Activated effector memory CD4-positive, alpha-beta T cell treated with Interleukin-2 at 50 U/mL for 16 hours (primary cell): ENCODE results near the gene PIP.
"Not testable (repeated sequence)": the region's sequence is repeated elsewhere in the genome, so short reads cannot be mapped to it uniquely, and the experiment has no call there.

Source experiments
- DNase-seq: peaks from one replicate; pipeline ENCODE4 v3.0.0-alpha.2; 2020

PIP gene, protein sequence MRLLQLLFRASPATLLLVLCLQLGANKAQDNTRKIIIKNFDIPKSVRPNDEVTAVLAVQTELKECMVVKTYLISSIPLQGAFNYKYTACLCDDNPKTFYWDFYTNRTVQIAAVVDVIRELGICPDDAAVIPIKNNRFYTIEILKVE

DNA sequence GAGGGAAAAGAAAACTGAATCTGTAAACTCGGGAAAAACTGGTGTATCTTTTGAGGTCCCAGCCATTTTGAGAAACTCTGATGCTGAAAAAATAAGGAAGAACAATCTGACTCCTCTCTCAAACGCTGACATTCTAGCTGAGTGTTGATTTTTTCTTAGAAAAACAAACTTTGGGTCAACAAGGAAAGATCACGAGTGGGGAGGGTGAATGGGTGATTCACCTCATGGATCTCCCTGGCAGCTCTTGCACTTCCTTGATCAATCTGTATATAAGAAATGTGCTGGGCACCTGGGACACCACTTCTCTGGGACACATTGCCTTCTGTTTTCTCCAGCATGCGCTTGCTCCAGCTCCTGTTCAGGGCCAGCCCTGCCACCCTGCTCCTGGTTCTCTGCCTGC, at the start of gene PIP:
TSS of gene PIP (plus strand) at position 297 of the 400 bp plus-strand sequence. CDS start at position 337, 40 bp downstream.
- no peak for DNase-seq

DNA sequence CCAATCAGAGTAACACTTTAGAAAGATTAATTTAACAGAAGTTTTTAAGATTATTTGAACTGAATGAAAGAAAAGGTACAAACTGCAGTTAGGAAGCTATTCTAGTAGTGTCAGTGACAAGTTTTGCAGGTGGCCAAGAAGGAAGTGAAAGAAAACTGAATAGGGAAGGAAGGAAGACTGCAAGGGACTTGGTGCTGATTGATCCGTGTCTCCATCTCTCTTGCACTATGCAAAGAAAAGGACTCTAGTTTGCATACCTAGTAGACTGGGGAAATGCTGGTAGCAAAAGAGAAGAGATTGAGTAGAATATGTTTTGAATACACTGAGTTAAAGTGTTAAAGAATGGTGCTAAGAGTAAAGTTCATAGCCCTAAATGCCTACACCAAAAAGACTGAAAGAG, 46.8 kb upstream of the PIP start:
- DNase-seq, result no peak

DNA sequence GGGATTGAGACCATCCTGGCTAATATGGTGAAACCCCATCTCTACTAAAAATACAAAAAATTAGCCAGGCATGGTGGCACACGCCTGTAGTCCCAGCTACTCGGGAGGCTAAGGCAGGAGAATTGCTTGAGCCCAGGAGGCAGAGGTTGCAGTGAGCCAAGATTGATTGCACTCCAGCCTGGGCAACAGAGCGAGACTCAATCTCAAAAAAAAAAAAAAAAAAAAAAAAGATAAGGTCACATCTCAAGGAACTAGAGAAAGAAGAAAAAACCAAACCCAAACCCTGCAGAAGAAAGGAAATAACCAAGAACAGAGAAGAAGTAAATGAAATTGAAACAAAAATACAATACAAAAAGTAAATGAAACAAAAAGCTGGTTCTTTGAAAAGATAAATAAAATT, 46.3 kb upstream of the PIP start:
- not testable (repeated sequence) for DNase-seq

- DNase-seq, result not testable (repeated sequence)
These were observed 43.2 kb upstream of the PIP start for GRCh38 chr7:143088549-143089231.

DNA sequence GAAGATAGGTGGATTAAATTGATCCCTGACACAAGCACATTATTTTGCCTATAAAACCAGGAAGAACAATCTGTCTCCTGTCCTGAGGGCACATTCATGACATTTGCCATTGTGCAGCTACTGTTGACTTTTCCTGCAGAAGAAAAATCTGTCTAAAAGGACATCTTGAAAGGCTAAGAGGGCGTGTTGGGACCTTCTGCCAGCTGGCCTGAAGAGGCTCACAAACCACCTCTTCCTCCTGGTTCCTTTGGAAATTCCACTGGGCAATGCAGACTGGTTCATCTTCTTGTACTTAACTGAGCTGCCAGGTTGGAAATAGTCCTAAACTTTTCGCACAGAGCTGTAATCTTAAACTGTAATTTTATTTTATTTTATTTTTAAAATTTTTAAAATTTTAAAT, 35.7 kb upstream of the PIP start:
- DNase-seq, result no peak

- DNase-seq, result not testable (repeated sequence)
These were observed 32.3 kb upstream of the PIP start for GRCh38 chr7:143099579-143099978.

DNA sequence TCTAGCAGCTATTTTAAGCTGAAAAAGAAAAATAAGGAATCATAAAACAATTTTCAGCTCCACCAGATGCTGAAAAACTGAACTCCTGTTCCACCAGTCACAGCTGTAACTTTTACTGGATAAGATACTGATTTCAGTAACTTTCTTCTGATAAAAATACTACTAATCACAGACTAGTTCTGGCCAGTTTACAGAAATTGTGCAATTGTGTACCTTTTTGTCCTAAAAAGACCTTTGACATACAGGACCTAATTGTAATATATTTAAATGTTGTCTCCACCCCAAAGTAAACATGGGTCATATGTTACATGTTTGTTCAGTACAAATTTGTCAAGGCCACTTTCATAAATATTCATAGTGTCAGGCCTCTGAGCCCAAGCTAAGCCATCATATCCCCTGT, 27.1 kb upstream of the PIP start:
- DNase-seq, result no peak

DNA sequence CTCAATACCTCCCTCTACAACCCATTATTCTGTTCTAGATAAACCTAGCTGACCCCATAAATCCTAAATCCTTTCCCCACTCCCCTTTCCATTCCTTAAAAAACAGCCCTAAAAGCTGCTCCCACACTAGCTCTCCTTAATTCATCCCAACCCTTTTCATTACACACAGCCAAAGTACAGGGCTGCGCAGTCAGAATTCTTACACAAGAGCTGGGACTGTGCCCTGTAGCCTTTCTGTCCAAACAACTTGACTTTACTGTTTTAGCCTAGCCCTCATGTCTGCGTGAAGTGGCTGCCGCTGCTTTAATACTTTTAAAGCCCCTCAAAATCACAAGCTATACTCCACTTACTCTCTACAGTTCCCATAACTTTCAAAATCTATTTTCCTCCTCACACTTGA, 23.9 kb upstream of the PIP start:
- DNase-seq, result not testable (repeated sequence)

DNA sequence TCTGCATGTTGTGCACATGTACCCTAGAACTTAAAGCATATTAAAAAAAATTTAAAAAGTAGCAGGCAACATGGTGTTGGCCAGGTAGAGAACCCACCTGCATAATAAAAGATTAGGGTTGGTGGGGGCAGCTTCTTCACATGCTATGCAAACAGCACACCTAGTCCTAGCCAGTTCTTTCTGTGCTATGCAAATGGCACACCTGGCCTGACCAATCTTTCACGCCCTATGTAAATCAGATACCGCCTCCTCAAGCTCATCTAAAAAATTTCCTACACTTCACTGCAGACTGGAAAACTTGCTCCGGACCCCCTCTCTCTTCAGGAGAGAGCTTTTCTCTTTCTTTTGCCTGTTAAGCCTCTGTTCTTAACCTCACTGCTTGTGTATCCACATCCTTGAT, 14.5 kb upstream of the PIP start:
- no peak for DNase-seq

GRCh38 chr7:143120691-143121405, 11.0 kb upstream of the PIP start:
- no peak for DNase-seq

GRCh38 chr7:143123326-143123725, 8.6 kb upstream of the PIP start:
- DNase-seq, result not testable (repeated sequence)

- DNase-seq, result no peak
These were observed 5.7 kb upstream of the PIP start for GRCh38 chr7:143126146-143126545.

GRCh38 chr7:143129051-143129450, 2.8 kb upstream of the PIP start:
- no peak for DNase-seq

GRCh38 chr7:143129477-143129876, 2.4 kb upstream of the PIP start:
- DNase-seq, result no peak

- DNase-seq, result no peak
These were observed 1.3 kb upstream of the PIP start for GRCh38 chr7:143130541-143130940.

GRCh38 chr7:143147070-143147469, 15.2 kb downstream of the PIP start:
- DNase-seq, result no peak

- no peak for DNase-seq
These were observed 16.2 kb downstream of the PIP start for GRCh38 chr7:143148050-143148449.

DNA sequence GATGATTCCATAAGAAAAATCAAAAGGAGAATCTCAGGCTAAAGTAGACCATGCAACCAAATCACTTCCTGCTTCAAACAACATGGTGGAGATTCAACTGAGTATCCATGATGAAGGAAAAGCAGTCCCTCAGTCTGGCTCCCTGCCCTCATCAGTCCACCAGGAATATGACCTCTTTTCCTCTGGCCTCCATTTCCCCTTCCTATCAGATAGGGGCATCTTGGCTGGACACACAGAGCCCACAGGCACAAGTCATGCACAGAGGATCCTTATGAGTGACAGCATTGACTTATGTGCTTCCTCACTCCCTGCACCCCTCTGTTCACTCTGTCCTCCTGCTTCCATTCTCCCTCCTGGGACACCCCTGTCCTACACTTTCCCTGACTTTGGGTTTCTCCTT, 16.8 kb downstream of the PIP start:
- no peak for DNase-seq

DNA sequence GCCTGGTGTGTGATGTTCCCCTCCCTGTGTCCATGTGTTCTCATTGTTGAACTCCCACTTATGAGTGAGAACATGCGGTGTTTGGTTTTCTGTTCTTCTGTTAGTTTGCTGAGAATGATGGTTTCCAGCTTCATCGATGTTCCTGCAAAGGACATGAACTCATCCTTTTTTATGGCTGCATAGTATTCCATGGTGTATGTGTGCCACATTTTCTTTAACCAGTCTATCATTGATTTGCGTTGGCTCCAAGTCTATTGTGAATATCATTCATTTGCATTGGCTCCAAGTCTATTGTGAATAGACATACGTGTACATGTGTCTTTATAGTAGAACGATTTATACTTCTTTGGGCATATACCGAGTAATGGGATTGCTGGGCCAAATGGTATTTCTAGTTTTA, 18.8 kb downstream of the PIP start:
- DNase-seq, result not testable (repeated sequence)

GRCh38 chr7:143158617-143159016, 26.7 kb downstream of the PIP start:
- DNase-seq, result not testable (repeated sequence)

- no peak for DNase-seq
These were observed 39.8 kb downstream of the PIP start for GRCh38 chr7:143171697-143172096.

- DNase-seq, result no peak
These were observed 40.5 kb downstream of the PIP start for GRCh38 chr7:143172354-143172753.

DNA sequence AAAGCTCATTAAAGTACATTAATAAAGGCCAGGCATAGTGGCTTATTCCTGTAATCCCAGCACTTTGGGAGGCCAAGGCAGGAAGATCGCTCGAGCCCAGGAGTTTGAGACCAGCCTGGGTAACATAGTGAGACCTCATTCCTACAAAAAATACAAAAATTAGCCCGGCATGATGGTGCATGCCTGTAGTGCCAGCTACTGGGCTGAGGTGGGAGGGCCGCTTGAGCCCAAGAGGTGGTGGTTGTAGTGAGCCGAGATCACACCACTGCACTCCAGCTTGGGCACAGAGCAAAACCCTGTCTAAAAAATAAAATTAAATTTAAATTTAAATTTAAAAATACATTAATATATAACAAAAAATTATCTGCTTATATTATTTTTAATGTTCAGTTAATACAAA, 44.3 kb downstream of the PIP start:
- DNase-seq, result no peak

DNA sequence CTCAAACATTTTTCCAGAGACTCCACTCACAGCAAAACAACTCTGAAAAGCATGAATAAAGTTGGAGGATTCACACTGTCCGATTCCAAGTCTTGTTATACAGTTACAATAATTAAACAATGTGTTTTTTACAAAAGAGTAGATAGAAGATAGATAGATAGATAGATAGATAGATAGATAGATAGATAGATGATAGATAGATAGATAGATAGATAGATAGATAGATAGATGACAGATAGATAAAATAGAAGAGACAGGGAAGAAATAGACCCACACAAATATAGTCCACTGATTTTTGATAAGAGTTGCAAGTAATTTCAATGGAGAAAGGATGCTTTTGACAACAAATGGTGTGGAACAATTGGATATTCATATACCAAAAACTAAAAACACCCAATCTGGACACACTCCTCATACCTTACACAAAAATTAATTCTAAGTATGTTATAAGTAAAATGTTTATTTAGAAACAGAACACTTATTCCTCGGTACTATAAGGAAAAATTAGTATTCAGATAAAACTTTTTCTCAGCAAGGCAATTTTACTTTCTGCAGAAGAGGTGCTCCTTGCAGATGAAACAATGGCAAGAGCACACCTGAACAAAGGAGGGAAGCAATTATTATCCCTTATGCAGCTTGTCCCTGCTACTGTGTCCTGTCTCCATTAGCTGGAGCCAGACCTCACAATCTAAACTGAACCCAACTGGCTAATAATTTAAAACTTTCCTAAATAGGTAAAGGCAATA, 45.7 kb downstream of the PIP start:
- DNase-seq, result no peak
